GM10266 (cell line): ENCODE measurements around the gene AHCY.
"Not testable (repeated sequence)": the region's sequence is repeated elsewhere in the genome, so short reads cannot be mapped to it uniquely, and the experiment has no call there.

Experiments
- DNase-seq: peaks from one replicate; pipeline ENCODE4 v3.0.0; 2012; ENCODE audit errors: extremely low spot score
- CTCF ChIP-seq: IDR thresholded peaks from 2 replicates; pipeline ENCODE4 v1.5.1; 2012; ENCODE audit warnings: mild to moderate bottlenecking, low read depth; ENCODE audit not compliant: control insufficient read depth, insufficient read depth; ENCODE audit errors: missing control alignments

AHCY gene

DNA sequence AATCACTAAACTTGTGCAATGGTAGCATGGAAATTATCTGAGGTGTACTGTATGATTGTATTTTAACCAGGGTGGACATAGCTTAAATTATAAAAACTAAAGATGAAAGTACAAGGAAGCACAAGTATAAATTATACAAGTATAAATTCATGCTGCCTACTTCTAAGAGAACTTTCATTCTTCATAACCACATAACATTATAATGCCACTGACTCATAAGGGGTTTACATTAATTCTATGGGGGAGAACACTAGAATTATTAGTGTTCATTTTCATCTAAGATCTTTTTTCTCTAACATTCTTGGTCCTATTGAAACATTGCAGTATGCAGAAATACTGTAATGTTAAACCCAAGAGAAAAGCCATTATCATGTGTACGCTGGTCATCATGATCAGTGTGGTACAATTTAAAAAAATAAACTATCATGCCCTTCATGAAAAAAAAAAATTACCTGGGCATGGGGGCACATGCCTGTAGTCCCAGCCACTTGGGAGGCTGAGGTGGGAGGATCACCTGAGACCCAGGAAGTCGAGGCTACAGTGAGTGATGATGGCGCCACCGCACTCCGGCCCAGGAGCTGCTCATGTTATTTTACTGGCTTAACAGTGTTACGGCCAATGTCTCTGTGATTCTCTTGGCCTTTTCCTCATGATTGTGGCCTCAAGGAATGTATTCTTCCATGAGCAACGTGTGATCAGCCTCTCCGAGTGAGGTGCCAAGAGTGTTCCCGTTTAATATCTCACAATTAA is 25.9 kb upstream of the AHCY start:
- TF ChIP-seq CTCF = no peak
- no peak for DNase-seq

- not testable (repeated sequence) for DNase-seq
These were observed 25.1 kb upstream of the AHCY start for GRCh38 chr20:34328207-34328606.

GRCh38 chr20:34324541-34324940 is 21.4 kb upstream of the AHCY start:
- no peak for DNase-seq
- TF ChIP-seq CTCF = no peak

GRCh38 chr20:34322267-34323105 is 19.3 kb upstream of the AHCY start:
- no peak for DNase-seq
- TF ChIP-seq CTCF = no peak

DNA sequence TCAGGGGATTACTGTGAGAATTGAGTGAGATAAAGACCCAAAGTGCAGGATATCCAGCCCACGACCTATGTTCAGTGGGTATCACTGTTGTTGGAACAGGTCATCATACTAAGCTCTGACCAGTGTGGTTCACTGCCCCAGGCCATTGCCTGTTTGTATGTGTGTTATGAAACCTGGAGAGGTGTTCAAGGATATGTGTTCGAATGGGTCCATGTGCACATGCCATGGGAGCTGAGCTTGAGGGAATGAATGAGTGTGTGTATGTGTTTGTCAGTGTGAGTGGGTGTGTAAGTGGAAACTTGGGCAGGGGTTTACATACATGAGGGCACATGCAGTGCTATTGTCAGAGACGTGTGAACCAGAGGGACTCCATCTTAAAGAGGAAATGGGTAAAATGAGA is 17.7 kb upstream of the AHCY start:
- TF ChIP-seq CTCF = no peak
- no peak for DNase-seq

GRCh38 chr20:34318609-34319443 is 15.7 kb upstream of the AHCY start:
- TF ChIP-seq CTCF = no peak

DNA sequence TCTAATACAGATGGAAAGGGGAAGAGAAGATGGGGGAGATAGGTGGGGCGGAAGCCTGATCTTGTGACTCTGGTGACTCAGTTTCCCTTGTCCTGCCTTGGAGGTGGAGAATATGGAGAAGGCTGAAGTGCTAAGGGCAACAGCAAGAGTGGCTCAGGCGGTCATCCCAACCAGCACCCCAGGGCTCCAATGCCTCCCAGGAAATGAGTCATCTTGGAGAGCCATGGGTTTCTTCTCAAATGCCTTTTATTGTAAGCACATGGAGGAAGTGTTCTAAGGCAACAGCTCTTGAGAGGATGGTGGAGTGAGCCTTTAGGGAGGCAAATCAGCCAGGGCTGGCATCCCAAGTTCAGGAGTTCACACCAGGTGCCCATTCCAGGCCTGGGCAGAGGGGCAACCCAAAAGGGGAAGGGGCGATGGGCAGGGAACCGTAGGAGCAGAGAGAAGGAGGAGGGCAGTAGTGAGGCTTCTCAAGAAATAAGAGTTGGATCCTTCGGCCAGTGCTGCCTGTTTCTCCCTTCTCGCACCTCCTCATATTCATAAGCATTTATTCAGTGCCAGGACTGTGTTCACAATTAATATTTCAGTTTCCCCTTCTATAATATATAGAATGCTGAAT is 13.2 kb upstream of the AHCY start:
- no peak for TF ChIP-seq CTCF
- DNase-seq = no peak

More at GRCh38 chr20:34318609-34319443, 15.7 kb upstream of the AHCY start:
- DNase-seq = no peak
